Mucosa of rectum (tissue), 2 donors: Measurements from ENCODE around the gene ADCY3.
"Not testable (repeated sequence)": the region's sequence is repeated elsewhere in the genome, so short reads cannot be mapped to it uniquely, and the experiment has no call there.

Experiments
- H3K27ac ChIP-seq, 2 donors: one replicate each; pipeline ENCODE4 v1.7.0; 2013; ENCODE audit warnings: inconsistent platforms in 2 of 2, low read depth in 2 of 2, low read length in 2 of 2
- H3K27me3 ChIP-seq, 2 donors: one replicate each; pipeline ENCODE4 v1.7.0; 2013; ENCODE audit warnings: low read length in 2 of 2; ENCODE audit not compliant: control insufficient read depth in 2 of 2, insufficient read depth in 2 of 2
- H3K36me3 ChIP-seq, 2 donors: one replicate each; pipeline ENCODE4 v1.7.0; 2013; ENCODE audit warnings: low read length in 2 of 2; ENCODE audit not compliant: control insufficient read depth in 2 of 2, insufficient read depth in 2 of 2
- H3K4me1 ChIP-seq, 2 donors: one replicate each; pipeline ENCODE4 v1.7.0; 2013; ENCODE audit warnings: low read length in 2 of 2, mild to moderate bottlenecking in 1 of 2; ENCODE audit not compliant: control insufficient read depth in 2 of 2, insufficient read depth in 2 of 2
- H3K4me3 ChIP-seq, 2 donors: one replicate each; pipeline ENCODE4 v1.7.0; 2013; ENCODE audit warnings: low read length in 2 of 2
- H3K9ac ChIP-seq, 2 donors: one replicate each; pipeline ENCODE4 v1.7.0; 2013; ENCODE audit warnings: low read length in 2 of 2, low read depth in 1 of 2, mild to moderate bottlenecking in 1 of 2
- H3K9me3 ChIP-seq, 2 donors: one replicate each; pipeline ENCODE4 v1.7.0; 2013; ENCODE audit warnings: low read length in 2 of 2; ENCODE audit not compliant: control insufficient read depth in 2 of 2
- donor health status: healthy.
- donor health status: Normal muscosa, but diverticular disease.

The ADCY3 gene

DNA sequence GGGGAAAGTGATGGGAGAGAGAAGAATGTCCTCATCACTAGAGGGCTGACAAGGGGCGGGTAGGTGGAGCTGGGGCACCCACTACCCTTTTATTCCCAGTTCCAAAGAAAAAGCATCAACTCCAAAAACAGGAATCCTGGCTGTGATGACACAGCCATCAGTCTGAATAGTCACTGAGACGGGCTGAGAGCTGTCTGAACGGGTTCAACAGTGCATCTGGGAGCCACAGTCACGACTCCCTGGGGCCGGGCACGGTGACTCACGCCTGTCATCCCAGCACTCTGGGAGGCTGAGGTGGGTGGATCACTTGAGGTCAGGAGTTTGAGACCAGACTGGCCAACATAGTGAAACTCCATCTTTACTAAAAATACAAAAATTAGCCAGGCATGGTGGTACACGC lies 84.6 kb downstream of the ADCY3 start:
- H3K9ac ChIP-seq, H3K4me3 ChIP-seq, H3K9me3 ChIP-seq, H3K27me3 ChIP-seq, H3K27ac ChIP-seq, H3K4me1 ChIP-seq: not testable (repeated sequence)
- H3K36me3 ChIP-seq: peaks cover 9 to 16% of the 10 kb centered on the region in 2 donors

DNA sequence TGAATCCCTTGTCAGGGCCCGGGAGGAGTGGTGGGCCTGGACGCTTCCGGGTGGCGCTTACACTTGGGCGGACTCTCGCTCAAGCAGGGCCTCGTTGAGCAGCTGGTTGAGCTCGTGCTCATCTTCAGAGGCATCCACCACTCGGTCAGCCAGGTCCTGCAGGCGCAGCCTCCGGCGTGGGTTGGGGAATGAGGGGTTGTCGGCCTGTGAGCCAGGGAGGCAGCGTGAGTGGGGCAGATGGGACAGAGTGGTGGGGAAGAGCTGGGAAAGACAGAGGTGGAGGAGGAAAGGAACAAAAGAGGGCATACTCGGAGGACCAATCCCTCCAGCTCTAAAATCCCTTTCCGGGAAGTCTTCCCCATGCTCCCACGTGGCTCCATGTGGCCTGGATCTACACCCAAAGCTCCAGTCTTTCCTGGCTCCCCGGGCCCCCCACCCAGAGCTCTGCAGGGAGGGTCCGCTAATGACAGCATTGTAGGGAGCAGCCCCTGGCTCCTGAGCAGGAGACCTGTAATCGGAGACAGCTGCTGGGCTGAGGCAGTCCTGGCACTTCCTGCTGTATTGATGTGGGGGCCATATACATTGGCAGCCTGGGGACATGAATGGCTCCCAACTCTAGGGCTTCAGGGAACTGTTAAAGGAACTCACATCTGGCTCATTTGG lies 85.2 kb downstream of the ADCY3 start:
- Histone ChIP-seq H3K9ac (no peak overlapping the region), H3K9me3 (no peaks in the 10 kb centered on the region), H3K27ac (no peak overlapping the region), H3K27me3 (no peaks in the 10 kb centered on the region), H3K4me3 (no peak overlapping the region), H3K36me3 (peaks cover 8 to 16% of the 10 kb centered on the region in 2 donors), H3K4me1 (no peaks in the 10 kb centered on the region)

DNA sequence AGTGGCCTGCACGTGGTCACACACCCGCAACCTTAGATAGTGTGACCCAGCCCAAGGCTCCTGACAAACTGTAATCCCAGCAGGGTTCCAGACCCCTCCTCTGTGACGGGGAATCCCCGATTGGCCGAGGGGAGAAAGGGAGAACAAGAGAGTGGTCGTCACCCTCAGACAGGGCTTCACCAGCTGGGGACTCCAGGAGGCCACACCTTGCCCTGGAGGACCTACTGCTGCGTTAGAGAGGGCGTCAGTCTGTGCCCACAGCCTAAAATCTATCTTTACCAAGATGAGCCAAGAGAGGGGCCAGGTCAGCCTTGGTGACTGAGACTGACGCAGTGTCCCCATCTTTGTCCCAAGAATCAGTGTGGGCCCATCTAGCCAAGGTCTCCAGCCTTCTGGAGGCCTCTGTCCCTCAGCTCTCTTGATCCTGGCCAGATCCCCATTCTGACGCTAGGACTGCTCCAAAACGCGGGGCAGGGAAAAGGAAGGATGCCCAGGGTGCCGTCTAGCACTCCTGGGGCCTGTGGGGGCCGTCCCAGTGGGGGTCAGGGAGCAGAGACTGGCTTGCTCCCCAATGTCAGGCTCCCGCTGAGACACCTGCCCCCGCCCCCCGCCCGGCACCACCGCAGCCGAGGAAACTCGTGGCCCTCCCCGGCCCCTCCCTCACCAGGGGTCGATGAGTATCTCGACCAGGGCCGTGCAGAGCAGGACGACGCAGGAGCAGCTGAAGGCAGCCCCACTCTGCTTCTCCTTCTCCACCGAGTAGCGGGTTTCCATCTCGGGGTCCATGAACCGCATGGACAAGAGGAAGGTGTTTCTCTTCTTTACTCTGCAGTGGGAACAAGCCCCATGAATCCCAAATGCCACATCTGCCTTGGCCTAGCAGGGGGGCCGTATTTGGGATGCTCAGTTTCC lies 86.0 kb downstream of the ADCY3 start:
- Histone ChIP-seq H3K27me3 (no peaks in the 10 kb centered on the region), H3K4me1 (no peaks in the 10 kb centered on the region), H3K4me3 (no peak overlapping the region), H3K9ac (no peak overlapping the region), H3K27ac (no peak overlapping the region), H3K36me3 (peaks cover 6 to 16% of the 10 kb centered on the region in 2 donors), H3K9me3 (no peaks in the 10 kb centered on the region)

DNA sequence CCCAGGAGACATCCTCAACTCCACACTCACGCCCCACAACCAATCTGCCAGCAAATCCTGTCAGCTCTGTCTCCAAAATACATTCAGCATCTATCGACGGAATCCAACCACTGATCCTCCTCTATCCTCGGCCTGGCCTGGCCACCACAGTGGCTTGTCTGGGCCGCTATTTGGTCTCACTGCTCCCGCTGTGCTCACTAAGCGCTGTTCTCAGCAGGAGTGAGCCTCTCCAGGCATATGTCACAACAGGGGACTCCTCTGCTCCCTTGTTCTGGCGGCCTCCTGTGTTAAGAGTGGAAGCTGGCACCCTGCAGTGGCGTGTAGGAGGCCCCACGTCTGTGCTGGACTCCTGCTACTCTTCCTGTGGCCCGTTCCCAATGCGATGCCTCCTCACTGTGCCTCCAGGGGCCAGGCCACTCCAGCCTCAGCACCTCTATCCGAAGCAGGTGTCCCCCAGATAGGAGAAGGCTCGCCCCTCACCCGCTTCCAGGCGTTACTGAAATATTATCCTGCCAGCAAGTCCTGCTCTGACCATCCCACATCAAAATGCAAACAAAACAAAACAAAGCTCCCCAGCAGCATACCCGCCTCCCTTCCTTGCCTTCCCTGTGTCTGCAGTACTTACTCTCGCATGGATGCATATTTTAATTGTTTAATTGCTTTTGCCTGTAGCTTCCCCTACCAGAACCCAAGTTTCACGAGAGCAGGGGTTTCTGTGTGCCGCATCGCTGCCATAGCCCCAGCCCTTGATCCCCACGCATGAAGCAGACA lies 86.9 kb downstream of the ADCY3 start:
- Histone ChIP-seq H3K27ac (no peak overlapping the region), H3K36me3 (peaks cover 6 to 16% of the 10 kb centered on the region in 2 donors), H3K4me1 (no peaks in the 10 kb centered on the region), H3K9ac (no peak overlapping the region), H3K4me3 (no peak overlapping the region), H3K9me3 (no peaks in the 10 kb centered on the region), H3K27me3 (no peaks in the 10 kb centered on the region)

DNA sequence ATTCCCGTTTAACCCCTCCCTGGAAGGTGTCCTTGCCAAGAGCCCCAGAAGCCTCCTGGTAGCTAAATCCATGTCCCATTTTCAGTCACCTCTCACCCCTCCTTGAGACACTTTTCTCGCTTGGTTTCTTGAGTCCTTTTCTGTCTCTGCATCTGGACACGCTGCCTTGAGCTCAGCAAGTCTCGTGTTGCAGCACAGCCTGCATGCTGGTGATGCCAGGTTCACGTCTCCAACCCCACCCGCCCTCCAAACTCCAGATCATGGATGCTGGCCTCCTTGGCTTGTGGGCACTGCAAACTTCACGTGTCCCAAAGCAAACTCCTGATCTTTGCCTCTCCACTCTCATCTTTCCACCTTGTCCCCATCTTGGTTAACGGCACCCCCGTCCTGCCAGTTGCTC lies 87.5 kb downstream of the ADCY3 start:
- H3K27ac ChIP-seq: no peak overlapping the region

DNA sequence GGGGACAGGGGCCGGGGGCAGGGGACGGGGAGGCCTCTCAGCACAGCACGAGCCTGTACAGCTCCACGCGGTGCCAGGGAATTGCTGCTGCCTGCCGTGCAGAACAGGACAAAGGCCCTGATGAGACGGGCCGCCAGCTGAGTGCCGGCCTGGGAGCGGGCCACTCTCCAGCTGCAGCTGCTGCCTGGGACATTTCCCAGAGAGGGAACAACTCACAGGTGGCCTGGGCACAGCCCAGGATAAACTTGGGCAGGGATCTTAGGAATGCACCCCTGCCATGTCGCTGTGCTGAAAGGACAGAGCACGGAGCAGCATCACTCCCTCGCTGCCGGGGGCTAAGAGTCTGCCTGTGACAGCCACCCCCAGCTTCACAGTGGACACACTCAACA lies 88.0 kb downstream of the ADCY3 start:
- no peaks in the 10 kb centered on the region for H3K27me3 ChIP-seq
- no peak overlapping the region for H3K4me3 ChIP-seq
- peaks cover 0 to 4% of the 10 kb centered on the region in 2 donors for H3K4me1 ChIP-seq
- no peaks in the 10 kb centered on the region for H3K9me3 ChIP-seq
- no peak overlapping the region for H3K9ac ChIP-seq
- H3K36me3 ChIP-seq: peaks cover 6 to 16% of the 10 kb centered on the region in 2 donors
- H3K27ac ChIP-seq: no peak overlapping the region

More for the DNA sequence above, 87.5 kb downstream of the ADCY3 start:
- Histone ChIP-seq H3K4me1 (no peaks in the 10 kb centered on the region), H3K27me3 (no peaks in the 10 kb centered on the region), H3K9ac (no peak overlapping the region), H3K36me3 (peaks cover 6 to 16% of the 10 kb centered on the region in 2 donors), H3K4me3 (no peak overlapping the region), H3K9me3 (no peaks in the 10 kb centered on the region)

DNA sequence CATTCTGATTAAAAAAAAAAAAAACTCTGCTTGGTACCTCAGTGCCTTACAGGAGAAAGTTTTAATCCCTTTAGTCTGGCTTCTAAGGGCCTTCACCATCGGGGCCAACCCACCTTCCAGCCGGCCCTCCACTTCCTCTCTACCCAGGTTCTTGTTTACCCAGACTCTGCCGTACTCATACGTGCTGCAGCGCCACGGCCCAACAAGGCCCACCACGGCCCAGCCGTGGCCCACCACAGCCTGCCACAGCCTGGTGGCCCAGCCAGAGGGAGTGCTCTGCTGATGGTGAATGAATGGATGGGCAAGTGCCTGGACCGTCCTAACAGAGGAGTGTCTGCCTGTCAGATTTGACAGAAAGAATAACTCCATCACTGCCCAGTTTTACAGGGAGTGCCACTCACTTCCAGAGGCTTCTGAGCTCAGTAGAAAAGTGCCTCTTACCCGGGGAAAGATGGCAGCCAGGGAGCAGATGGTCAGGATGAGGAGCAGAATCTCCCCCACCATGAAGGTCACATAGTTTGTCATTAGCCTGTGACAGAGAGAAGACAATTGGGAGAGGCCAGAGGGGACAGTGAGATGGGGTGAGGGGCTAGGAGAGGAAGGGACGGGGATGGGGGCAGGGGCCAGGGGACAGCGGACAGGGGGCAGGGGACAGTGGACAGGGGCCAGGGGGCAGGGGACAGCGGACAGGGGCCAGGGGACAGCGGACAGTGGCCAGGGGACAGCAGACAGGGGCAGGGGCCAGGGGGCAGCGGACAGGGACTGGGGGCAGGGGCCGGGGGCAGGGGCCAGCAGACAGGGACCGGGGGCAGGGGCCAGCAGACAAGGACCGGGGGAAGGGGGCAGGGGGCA lies 88.6 kb downstream of the ADCY3 start:
- no peak overlapping the region for H3K4me3 ChIP-seq
- no peaks in the 10 kb centered on the region for H3K27me3 ChIP-seq
- H3K9me3 ChIP-seq: no peaks in the 10 kb centered on the region
- no peak overlapping the region for H3K27ac ChIP-seq
- H3K9ac ChIP-seq: no peak overlapping the region
- peaks cover 3 to 10% of the 10 kb centered on the region in 2 donors for H3K36me3 ChIP-seq
- H3K4me1 ChIP-seq: peaks cover 0 to 5% of the 10 kb centered on the region in 2 donors

DNA sequence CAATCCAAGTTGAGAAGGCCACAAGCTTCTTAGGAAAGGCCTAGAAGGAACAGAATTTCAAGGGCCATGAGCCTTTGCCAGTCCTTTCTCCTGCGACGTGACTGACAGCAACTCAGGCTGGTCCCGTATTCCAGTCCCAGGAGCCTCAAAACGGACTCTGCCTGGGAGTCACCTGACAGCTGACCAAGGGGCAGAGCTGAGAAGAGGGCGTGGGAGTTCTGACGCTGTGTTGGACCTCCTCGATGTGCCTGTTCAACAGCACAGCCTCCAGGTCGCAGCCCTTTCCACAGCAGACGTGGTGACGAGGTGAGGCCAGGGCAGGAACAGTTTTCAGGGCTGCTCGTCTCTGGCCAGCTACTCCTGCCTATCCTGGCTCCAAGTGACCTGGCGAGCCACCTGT lies 89.3 kb downstream of the ADCY3 start:
- Histone ChIP-seq H3K36me3 (peaks cover 3 to 6% of the 10 kb centered on the region in 2 donors), H3K9ac (no peak overlapping the region), H3K27ac (no peak overlapping the region), H3K4me3 (no peak overlapping the region), H3K27me3 (no peaks in the 10 kb centered on the region), H3K9me3 (no peaks in the 10 kb centered on the region), H3K4me1 (peaks cover 0 to 5% of the 10 kb centered on the region in 2 donors)

DNA sequence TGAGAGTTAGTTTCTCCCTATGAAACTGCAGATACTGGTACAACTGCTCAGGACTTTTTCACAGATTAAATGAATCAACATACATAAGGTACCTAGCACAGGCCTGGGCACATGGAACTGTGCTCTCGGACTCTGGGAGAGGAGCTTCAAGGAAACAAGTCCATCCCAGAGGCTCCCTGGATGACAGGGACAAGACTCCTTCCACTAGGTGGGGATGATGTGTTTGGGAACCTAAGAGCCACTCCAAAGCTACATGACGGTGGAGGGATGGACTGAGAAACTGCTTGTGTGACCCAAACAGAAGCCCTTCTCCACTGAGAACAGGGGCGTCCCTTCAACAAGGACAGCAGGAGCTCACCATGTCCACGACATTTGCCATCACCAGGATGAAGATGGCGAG lies 89.7 kb downstream of the ADCY3 start:
- peaks cover 5 to 6% of the 10 kb centered on the region in 2 donors for H3K36me3 ChIP-seq
- no peaks in the 10 kb centered on the region for H3K27me3 ChIP-seq
- no peaks in the 10 kb centered on the region for H3K9me3 ChIP-seq
- no peak overlapping the region for H3K4me3 ChIP-seq
- H3K9ac ChIP-seq: no peak overlapping the region
- H3K4me1 ChIP-seq: peaks cover 0 to 5% of the 10 kb centered on the region in 2 donors
- H3K27ac ChIP-seq: no peak overlapping the region
